ENCODE measurements around the gene DIAPH1.

DIAPH1 gene

DNA sequence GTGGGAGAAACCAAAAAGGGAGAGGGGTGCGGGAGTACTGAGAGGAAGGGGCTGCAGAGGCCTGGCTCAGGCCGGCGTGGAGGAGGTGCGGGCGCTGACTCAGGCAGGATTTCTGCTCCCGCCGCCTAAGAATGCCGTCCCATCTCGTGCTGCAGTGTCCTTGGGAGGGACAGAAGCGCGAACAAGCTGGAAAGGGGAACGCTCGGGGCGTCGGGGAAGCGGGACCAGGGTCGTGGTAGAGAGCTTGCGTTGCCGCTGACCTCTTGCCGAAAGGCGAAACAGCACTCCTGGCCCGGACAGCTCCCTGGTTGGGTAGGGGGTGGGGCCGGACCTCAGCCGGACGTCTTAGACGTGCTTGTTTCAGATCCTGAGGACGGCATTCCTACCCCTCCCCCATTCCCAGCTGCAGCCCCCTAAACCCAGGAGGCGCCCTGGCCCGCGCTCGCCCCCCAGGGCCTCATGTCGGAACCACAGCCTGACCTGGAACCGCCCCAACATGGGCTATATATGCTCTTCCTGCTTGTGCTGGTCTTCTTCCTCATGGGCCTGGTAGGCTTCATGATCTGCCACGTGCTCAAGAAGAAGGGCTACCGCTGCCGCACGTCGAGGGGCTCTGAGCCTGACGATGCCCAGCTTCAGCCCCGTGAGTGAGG lies 19.1 kb upstream of the DIAPH1 start:
- H3K9me3 Mint-ChIP-seq, result no peaks in the 10 kb centered on the region
- peak; percentile 84 for DNase-seq
- no peak overlapping the region for H3K27ac Mint-ChIP-seq

DNA sequence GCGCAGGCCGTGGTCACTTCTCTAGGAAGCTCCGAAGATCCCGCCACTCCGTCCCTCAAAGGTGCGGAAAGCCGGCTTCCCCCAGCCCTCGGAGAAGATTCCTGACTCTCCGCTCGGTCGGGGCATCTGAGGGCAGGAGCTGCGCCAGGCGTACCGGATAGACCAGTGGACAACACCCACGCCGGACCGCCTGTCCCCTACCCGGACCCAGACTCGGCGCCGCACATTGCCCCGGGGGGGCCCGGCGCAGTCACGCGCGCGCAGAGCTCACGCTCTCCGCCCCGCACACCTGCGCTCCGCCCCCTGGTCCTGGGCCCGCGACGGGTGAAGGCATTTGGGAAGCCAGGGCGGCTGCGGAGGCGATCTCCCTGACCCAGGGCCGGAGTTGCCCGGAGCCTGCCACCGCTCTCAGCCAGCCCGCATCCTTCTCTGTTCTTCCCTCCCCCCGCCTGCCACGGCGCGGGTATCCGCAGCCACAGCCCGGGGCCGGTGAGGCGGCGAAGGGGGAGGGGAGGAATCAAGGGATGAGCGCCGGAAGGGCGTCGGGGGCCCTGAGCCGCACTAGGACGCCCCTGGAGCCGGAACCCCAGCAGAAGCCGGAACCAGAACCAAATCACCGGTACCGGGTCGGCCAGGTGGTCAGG lies 18.4 kb upstream of the DIAPH1 start:
- Mint-ChIP-seq H3K9me3 (no peaks in the 10 kb centered on the region), H3K4me1 (peaks cover 38% of the 10 kb centered on the region), H3K27me3 (ENCODE audit: low read depth, poor library complexity) (peaks cover 19% of the 10 kb centered on the region), H3K36me3 (ENCODE audit: low read depth) (peaks cover 18% of the 10 kb centered on the region), H3K4me3 (peak overlapping the region; percentile 96), H3K27ac (no peak overlapping the region)
- TF ChIP-seq, protein P1, sequence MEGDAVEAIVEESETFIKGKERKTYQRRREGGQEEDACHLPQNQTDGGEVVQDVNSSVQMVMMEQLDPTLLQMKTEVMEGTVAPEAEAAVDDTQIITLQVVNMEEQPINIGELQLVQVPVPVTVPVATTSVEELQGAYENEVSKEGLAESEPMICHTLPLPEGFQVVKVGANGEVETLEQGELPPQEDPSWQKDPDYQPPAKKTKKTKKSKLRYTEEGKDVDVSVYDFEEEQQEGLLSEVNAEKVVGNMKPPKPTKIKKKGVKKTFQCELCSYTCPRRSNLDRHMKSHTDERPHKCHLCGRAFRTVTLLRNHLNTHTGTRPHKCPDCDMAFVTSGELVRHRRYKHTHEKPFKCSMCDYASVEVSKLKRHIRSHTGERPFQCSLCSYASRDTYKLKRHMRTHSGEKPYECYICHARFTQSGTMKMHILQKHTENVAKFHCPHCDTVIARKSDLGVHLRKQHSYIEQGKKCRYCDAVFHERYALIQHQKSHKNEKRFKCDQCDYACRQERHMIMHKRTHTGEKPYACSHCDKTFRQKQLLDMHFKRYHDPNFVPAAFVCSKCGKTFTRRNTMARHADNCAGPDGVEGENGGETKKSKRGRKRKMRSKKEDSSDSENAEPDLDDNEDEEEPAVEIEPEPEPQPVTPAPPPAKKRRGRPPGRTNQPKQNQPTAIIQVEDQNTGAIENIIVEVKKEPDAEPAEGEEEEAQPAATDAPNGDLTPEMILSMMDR (IDR thresholded peaks at IDR 0.05), result no peak
- peak; percentile 48 for DNase-seq

More for the DNA sequence above, 19.1 kb upstream of the DIAPH1 start:
- Mint-ChIP-seq H3K4me1 (peaks cover 38% of the 10 kb centered on the region), H3K36me3 (ENCODE audit: low read depth) (peaks cover 12% of the 10 kb centered on the region), H3K4me3 (peak overlapping the region; percentile 71), H3K27me3 (ENCODE audit: low read depth, poor library complexity) (peaks cover 19% of the 10 kb centered on the region)
- TF ChIP-seq, protein P1 (IDR thresholded peaks at IDR 0.05), result peak; percentile 43

DNA sequence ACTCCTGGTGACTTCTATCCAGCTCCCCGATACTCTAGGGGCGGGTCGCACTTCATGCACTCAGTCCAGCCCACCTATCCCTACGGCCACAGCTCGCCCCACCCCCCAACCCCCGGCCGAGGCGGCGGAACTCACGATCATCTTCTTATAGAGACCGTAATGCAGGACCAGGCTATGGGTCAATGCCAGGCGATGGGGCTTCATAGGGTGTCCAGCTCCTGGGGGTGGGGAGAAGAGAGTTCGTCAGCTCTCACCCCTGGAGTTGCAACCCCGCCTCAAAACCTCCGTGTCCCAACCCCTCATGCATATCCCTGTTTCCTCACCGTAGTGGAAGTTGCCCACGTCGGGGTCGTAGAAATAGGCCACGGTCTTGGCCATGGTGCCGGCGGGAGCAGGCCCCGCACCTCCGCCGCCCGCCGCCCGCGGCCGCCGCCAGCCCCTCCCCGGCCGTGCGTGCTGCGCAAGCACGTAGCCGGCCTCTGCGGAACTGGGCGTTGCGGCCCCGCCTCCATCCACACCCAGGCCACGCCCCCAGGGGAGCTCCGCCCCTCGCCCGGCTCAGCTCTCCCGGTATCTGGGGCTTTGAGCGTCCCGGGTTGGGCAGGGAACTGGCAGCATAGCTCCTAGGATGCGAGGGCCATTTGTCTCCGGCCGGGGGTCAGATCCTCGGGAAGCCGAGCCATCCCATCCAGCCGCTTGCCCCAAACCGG lies 17.8 kb upstream of the DIAPH1 start, which contains the start of the genes HDAC3 and RELL2:
TSS of gene HDAC3 (minus strand) at position 437 of the 710 bp plus-strand sequence. CDS start at position 378, 59 bp downstream.
TSS of gene RELL2 (plus strand) at position 585 of the 710 bp plus-strand sequence. CDS start 1,229 bp downstream, outside the sequence.
- Mint-ChIP-seq H3K36me3 (ENCODE audit: low read depth) (peaks cover 24% of the 10 kb centered on the region), H3K27me3 (ENCODE audit: low read depth, poor library complexity) (peaks cover 19% of the 10 kb centered on the region), H3K4me3 (peak within 1 kb of the TSS; percentile 96), H3K9me3 (no peaks in the 10 kb centered on the region), H3K27ac (no peak within 1 kb of the TSS), H3K4me1 (peaks cover 38% of the 10 kb centered on the region)
- DNase-seq, result peak; percentile 99
- TF ChIP-seq, protein P1 (IDR thresholded peaks at IDR 0.05), result no peak

DNA sequence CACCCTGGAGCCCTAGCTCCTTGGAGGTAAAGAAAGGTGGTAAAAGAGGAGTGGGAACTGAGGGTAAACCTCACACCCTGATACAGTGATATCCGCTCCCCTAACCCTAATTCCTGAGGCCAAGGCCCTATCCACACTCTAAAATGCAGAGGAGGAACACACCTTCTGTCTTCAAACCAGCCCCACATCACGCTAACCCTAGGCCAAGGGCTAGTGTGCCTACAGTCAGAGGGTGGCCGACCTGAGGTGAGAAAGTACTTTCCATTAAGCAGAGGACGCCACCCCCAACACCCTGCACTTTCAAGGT lies 17.3 kb upstream of the DIAPH1 start:
- TF ChIP-seq, protein P1 (IDR thresholded peaks at IDR 0.05), result no peak
- H3K27ac Mint-ChIP-seq, result no peak overlapping the region
- peak overlapping the region; percentile 96 for H3K4me3 Mint-ChIP-seq
- no peaks in the 10 kb centered on the region for H3K9me3 Mint-ChIP-seq
- H3K36me3 Mint-ChIP-seq (ENCODE audit: low read depth), result peaks cover 28% of the 10 kb centered on the region
- H3K4me1 Mint-ChIP-seq, result peaks cover 34% of the 10 kb centered on the region
- DNase-seq, result no peak
- H3K27me3 Mint-ChIP-seq (ENCODE audit: low read depth, poor library complexity), result peaks cover 19% of the 10 kb centered on the region

DNA sequence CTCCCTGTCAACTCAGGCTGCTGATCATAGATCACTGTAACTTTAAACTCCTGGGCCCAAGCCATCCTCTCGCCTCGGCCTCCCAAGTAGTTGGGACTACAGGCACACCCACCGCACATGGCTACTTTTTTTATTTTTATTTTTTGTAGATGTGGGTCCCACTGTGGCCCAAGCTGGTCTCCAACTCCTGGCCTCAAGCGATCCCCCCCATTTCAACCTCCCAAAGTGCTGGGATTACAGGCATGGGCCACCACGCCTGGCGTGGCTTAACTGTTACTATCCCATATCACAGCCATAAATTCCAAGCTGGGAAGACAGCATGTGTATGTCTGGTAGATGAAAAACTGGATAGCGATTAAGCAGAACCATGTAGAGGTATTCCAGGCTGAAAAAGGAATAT lies 16.8 kb upstream of the DIAPH1 start:
- H3K36me3 Mint-ChIP-seq (ENCODE audit: low read depth), result peaks cover 28% of the 10 kb centered on the region
- DNase-seq, result no peak
- H3K4me3 Mint-ChIP-seq, result peak overlapping the region; percentile 96
- H3K4me1 Mint-ChIP-seq, result peaks cover 30% of the 10 kb centered on the region
- peaks cover 19% of the 10 kb centered on the region for H3K27me3 Mint-ChIP-seq (ENCODE audit: low read depth, poor library complexity)
- TF ChIP-seq, protein P1 (IDR thresholded peaks at IDR 0.05), result no peak
- no peak overlapping the region for H3K27ac Mint-ChIP-seq
- H3K9me3 Mint-ChIP-seq, result no peaks in the 10 kb centered on the region

All from nephron progenitor cell (in vitro differentiated cells).